NCI-H446 treated with DMSO at 0.1 percent for 48 hours (cell line): Measurements from ENCODE around the gene CEP164.
"Not testable (repeated sequence)": the region's sequence is repeated elsewhere in the genome, so short reads cannot be mapped to it uniquely, and the experiment has no call there.

Experiments
- DNase-seq: peaks from one replicate; lab custom pipeline; 2025; lab: John Stamatoyannopoulos, UW

The CEP164 gene

DNA sequence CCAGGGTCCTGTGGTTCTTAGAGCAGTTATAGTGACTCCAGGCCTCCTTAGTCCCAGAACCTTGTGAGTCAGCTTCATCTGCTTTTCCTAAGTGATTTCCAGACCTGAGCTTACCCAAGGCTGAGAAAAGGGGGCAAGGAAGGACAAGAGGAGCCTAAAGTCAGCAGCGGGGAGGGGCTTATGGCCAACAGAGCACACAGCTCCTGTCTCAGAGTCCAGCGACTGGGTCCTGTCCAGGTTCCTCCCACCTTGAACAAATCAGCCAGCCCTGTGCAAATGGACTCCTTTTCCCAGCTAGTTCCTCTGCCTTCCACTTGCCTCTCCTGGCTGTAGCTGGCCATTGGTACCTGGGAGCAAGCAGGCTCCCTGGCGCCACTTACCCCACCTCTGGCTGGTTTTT lies 22.5 kb upstream of the CEP164 start:
- DNase-seq: no peak

DNA sequence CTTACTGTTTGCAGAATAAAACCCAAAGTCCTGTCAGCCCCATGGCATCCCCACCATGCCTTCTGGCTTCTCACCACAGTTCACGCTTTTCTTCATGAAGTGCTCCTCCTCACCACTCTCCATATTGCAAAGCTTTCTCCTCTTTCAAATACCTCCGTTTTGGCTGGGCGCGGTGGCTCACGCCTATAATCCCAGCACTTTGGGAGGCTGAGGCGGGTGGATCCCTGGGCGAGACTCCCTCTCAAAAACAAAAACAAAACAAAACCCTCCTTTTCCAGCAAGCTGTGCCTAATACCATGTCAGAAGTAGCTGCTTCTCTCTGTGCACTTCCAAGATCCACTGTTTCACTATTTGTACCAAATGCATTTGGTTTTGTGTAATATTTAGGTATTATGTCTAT lies 18.3 kb upstream of the CEP164 start:
- DNase-seq: no peak

DNA sequence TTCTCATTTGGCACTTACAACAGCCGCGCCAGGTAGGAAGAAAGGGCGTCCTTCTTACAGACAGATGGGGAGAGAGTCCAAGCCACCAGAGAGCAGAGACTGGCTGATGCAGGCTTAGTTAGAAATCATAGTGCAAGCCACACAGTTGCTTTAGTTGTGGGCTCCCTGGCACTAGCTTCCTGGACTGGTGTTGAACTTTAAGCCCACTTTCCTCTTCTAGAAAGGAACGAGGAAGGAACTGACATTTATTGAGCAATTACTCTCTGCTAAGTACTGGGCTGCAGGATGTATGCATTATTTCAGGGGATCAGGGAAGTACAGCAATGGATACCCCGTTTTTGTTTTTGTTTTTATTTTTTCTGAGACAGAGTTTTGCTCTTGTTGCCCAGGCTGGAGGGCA lies 14.6 kb upstream of the CEP164 start:
- no peak for DNase-seq

DNA sequence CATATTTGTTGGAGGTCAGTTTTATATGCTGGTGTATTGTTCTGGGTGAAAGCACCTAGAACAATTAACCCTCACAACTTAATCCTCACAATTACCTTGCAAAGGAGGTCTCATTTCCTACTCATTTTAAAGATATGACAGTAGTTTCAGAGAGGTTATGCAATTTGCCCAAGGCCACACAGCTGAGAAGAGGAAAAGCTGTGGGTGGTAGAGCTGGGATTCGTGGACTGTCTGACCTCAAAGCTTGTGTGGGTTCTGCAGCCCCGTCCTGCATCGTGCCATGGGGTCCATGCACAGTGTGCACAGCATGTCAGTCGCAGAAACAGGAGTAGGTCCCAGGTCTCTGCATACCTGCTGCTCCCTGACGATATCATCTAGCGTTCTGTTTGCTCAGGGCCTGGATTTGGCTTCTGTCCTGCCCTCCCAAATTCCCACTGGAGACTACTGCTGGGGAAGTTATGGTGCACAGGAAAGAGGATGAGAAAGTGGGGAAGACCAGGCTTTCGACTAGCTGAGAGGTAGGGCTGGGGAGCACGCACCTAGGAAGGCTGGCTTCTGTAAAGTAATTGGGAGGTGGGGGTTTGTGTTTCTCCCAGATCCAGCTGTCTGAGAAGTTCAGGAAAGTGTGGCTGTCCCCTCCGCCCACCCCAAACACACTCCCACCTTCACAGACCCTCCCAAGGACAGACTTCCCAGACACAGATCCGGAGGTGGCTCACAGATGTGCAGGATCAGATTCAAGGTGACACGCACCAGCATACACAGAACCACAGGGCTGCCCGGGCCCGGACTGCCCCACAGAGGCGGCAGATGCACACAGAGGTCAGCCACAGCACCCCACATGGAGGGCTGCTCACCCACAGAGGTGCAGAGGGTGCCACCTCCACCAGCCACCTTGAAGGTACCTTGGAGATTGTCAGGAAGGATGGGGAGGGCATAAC lies 13.6 kb upstream of the CEP164 start:
- no peak for DNase-seq

DNA sequence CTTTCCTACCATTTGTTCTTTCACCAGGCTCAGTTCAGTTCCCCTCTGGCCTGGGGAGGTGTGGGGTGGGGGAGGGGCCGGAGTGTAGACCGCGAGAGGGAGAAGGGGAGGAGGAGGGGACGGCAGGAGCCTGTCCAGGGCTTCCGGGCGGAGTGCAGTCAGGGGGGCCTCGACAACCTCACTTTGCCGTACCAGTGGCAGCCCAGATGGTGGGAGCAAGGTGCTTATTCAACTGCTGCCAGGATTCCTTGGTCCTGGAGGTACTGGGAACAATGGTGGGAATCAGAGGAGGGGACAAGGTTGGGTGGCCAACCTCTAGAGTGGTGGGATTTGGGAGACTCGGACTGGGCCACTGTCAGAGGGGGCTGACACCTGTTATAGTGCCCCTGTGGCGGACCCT lies 12.8 kb upstream of the CEP164 start:
- DNase-seq: no peak

DNA sequence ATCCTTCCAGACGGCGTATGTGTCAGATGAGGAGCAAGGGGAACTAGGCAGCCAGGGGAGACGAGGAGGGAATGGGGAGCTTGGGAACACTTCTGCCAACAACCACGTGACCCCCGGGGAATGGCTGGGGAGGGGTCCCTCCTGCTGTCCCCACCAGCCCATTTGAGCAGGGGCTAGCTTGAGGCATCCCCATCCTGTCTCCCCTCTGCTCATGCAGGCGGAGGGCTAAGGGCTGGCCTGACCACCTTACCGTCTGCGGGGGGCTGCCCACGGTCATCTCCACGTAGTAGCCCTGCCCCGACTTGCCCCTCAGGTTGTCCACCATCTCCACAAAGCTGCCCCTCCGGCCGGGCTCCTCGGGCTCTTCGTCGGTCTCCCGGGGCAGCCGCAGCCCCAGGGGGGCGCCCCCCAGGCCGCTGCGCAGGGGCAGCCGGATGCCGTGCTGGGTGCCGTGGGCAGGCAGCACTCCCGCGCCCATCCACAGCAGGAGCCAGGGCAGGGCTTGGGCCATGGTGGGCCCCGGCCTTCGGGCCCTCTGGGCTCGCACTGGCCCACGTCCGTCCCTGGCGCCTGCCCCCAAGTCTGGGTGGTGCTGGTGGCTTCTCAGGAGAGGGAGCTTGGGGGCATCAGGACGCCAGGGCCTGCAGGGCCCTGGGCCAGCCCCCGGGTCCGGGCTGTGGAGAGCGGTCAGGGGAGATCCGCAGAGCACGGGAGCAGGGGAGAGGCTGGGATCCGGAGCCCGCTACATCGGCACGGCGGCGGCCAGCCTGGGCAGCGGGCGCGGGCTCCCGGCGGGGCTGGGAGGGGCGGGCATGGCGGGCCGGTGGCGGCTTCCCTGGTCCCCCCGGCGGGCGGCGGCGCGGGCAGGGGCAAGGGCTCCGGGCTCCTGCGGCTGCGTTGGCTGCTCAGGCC lies 12.1 kb upstream of the CEP164 start:
- DNase-seq: no peak

DNA sequence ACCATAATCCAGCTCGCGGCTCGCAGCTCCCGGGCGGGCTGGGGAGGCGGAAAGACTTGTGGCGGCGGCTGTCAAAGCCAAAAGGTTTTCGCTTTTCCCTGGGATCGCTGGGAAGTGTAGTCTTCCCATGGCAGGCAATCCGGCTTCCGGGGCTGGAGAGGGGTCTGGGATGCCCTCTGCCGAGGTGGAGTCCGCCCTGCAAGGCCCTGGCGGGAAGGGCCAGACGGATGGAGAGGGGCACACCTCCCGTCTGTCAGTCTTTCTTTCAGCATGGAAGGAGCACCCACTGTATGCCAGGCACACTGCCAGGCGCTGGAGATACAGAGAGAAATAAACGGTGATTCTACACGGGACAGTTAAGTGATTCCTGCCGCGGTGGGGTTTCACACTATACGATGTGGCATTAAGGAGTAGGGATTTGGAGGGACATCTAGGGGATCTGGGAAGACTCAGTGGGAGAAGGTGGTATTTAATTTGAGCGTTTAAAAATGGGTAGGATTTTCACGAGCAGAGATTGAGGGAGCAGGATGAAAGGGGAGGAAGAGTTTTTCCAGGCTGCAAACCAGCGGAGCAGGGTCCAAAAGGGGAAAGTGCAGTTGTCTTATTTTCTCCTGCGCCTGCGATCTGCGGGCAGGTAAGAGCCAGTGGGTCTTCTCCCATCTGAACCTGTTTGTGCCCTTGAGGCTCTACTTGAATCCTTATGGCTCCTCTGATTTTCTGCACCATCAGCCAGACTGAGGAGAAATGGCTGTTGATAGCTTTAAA lies 11.3 kb upstream of the CEP164 start, which contains the start of gene BACE1:
Gene BACE1 (minus strand): TSS at position 60 of the 765 bp plus-strand sequence. CDS start 461 bp downstream, outside the sequence.
- DNase-seq: peak; percentile 82

DNA sequence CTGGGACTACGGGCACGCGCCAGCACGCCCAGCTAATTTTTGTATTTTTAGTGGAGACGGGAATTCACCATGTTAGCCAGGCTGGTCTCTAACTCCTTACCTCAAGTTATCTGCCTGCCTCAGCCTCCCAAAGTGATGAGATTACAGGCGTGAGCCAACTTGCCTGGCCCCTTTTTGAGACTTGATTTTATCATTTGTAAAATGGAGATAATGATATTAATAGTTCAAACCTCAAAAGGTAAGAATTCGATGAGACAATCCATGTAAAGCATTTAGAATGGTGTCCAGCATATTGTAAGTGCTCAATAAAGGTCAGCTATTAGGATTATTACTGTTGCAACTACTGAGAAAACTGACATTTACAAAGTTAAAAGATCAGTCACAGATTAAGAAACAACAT lies 8.9 kb upstream of the CEP164 start:
- no peak for DNase-seq

DNA sequence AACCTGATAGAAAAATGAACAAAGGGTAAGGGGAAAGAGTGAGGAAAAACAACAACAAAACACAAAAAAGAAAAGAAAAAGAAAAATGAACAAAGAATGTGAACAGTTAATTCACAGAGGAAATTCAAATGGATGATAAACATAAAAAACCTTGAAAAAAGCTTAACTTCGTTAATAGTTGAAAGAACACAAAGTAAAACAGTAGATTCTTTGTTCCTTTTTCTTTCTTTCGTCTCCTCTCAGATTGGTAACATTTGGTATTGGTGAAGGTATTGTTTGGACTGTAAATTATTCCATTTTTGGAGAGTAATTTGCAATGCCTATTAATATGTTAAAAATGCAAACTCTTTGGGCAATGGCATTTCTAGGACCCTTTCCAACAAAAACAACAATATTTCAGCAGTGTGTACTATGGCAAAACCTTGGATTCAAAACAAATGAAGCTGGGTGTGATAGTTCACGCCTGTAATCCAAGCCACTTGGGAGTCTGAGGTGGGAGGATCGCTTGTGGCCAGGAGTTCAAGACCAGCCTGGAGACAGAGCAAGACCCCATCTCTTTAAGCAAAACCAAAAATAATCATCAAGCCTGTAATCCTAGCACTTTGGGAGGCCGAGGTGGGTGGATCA lies 8.3 kb upstream of the CEP164 start:
- no peak for DNase-seq

DNA sequence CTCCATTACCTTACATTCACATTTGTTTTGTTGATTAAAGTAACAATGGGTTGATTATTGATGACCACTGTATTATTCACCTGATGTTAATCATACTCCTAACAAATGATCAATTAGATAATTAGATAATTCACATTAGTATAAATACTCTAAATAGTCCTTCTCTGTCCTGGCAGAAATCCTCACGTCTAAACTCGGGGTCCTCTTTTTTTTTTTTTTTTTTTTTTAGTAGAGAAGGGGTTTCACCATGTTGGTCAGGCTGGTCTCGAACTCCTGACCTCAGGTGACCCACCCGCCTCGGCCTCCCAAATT lies 443 bp upstream of the CEP164 start:
- DNase-seq: not testable (repeated sequence)

DNA sequence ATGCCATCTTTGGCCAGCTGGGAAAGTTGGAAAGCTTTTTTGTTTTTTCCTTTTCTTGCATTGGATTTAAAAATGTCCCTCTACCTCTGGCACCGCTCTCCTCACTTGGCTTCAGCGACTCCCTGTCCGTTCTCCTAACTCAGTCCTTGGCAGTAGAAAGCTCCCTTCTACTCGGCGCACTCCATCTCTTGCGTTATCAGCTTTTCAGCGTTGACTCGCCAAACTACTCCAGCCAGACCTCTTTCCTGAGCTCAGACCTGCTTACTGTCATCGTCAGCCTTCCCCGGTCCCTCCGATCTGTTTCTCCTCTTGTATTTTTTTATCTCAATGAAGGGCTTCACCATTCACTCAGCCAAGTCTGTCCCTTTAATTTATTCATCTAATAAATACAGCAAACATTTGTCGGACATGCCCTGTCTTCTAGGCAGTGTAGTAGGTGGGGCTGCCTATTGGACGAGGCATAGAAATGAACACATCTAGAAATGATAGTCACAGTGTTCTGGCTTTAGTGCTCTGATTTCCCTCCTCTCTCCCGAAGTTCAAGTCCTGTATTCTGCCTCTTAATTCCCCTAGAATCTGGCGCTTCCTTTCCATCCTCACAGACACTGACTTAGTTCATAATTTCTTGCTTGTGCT lies 839 bp downstream of the CEP164 start:
- no peak for DNase-seq

DNA sequence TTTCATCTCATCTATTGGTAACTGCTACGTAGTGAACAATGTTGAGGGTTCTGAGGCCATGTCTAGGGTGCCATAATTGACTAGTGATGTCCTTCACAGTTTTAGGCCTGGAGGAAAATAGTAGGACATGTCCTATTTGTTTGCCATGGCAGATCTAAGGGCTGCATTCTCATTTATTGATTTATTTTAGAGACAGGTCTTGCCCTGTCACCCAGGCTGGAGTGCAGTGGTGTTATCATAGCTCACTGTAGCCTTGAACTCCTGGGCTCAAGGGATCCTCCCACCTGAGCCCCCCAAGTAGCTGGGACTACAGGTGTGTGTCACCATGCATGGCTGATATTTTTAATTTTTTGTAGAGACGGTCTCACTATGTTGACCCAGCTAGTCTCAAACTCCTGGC lies 5.2 kb downstream of the CEP164 start:
- no peak for DNase-seq

DNA sequence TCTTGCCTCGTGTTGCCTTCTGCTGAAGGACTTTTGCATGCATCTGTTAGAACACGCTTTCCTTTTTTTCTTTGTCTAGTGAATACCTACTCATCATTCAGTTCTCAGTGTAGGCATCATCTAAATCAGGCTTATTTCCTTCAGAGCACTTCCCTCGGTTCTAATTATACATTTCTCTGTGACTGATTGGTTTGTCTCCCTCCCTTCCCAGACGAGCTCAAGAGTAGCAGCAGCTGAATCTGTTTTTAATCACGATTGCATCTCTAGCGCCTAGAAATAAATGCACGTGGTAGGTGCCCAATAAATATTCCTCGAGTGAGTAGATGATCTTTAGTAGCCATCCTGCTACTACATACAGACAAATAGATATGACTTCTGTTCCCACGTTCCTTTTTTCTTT lies 6.3 kb downstream of the CEP164 start:
- no peak for DNase-seq

DNA sequence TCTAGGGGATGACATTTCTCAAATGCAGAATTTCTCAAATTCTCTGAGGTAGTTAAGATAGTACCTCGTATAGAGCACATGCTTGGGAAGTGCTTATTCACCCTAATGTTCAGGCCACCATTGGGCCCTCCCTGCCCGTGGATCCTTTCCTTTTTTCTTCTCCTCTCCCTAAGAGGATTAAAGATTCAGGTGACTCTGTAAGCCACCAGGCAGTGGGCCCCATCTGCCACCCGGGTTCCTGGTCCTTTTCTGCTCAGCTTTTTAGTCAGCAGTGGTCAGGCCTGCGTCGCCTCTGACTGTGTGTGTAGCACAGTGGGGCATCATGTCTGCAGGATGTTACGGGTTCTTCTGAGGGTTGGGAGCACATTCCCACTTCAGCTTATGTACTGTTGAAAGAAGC lies 7.2 kb downstream of the CEP164 start:
- no peak for DNase-seq

DNA sequence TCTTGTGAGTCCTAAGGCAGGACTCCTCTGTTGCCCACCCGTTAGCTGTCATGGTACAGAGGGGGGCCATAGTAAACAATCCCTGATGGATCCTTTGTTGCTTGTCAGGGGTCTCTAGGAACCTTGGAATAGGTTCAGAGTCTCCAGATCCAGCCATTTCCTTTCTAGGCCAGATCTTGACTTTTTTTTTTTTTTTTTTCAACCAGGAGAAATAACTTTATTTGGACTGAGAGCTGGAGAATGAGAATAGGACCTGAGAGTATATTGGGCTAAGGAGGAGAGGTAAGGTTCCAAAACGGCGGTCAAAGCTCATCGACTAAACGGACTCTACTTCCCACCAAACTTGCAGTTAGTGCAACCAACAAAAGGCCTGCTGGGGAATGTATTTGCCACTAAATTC lies 7.7 kb downstream of the CEP164 start:
- no peak for DNase-seq

DNA sequence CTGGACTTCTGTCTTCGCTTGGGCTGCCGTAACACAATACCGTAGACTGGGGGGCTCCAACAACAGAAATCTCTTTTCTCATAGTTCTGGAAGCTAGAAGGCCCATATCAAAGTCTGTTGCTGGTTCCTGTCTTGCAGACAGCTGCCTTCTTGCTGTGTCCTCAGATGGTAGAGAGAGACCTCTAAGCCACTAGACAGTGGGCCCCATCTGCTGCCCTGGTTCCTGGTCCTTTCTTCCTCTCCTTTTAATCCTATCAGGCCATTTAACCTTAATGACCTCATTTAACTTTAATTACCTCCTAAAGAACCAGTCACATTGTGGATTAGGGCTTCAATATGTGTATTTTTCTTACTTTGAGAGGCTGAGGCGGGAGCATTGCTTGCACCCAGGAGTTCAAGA lies 9.4 kb downstream of the CEP164 start:
- DNase-seq: no peak

DNA sequence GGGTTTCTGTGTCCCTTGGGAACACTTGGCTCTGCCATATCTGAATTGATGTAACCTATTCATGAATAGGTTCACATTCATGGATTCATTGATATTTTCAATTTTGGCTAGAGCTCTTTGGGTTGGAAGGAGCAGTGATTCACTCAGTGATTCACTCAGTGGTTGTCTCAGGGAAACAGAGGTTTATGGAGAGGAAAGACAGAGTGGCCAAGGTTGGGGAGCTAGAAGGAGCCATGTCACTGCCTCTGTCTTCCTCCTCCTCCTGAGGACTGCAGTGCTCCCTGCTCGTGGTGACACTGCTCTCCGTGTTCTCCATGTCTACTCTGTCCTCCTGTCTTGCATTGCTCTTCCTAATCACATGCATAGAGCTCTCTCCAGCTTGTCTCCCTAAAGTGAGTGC lies 17.4 kb downstream of the CEP164 start:
- no peak for DNase-seq

DNA sequence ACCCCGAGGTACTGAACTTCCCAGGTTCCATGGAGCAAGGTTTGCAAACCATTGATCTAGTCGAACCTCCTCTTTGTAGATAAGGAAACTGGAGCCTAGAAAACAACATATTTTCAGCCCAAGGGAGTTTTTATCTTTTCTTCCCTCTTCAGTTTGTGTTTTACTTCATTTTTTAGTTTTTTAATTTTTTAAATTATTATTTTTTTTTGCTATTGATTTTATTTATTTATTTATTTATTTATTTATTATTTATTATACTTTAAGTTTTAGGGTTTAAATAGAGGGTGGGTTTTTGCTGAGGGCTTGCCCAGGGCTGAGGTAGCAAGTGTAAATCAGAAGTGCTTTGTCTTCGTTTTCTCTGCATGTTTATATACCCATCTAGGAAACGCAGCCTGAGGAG lies 26.9 kb downstream of the CEP164 start:
- no peak for DNase-seq

DNA sequence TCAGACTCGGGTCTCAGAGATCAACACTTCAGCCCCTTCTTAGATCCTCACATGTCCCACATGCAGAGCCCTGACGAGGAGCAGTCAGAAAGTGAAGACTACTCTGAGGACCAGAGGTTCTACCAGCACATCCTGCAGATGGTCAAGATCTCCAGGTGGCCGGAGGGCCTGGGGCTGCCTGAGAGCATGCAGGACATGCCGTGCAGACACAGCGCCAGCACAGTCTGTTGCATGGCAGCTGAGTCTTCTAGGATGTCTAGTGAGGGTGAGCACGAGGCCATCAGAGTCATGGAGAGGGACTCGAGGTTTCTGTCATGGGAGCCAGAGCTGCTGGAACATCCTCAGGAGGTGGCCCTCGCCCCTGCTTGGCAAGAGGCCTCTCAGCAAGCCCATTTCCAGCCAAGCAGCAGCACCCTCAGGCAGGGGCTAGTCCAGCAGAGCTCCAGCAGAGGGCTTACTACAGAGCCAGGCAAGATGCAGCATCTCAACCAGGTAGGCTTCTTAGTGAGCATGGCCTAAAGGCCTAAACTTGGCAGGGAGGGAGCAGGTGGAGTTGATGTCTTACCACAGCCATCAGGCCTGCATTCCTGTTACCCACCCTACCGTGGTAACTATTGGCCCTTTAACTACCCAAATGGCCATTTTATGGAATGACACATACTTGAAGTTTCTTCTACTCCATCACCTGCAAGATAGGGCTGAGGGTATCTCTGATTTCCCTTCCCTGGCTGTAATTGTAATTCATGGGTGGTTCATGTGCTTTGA lies 28.7 kb downstream of the CEP164 start:
- DNase-seq: no peak

DNA sequence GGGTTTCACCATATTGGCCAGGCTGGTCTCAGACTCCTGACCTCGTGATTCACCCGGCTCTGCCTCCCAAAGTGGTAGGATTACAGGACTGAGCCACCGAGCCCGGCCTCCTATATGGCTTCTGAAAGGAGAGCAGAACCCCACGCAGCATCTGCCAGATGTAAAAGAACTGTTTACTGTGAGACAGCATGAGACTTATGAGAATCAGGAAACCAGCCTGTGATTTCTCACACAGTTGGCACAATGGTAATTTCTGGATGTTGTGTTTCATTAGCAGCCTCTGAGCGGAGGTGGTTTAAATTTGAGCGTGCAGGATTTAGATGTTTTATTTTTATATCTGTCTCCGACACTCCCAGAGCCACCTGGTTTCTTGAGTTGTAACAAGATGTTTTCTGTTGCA lies 33.8 kb downstream of the CEP164 start:
- DNase-seq: no peak

DNA sequence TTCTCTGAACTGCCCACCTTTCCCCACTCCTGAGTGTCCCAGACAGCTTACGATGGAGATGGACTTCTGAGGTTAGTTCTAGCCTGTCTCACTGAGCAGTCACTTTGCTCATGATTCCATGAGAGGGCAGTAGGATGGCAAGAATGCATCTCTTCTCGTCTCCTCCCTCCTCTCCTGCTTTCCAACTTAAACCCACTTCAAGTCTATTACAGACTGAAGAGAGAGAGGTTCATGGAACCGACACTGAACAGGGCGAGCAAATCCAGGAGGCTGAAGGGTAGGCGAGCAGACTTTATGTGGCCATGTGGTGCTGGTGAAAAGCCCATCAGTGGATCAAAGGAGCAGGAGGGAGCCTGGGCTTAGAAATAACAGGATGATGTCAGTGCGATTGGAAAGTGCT lies 38.6 kb downstream of the CEP164 start:
- DNase-seq: no peak
